Endodermal cell (in vitro differentiated cells): ENCODE measurements around the gene PTPRN2. TPM values are rescaled to one million over a fixed set of nuclear protein-coding genes. Genes with fewer than 3 reads are reported as not detected.

Experiments
- DNase-seq: peaks from one replicate; pipeline ENCODE4 v3.0.0-alpha.2; 2017
- H3K27ac ChIP-seq: 2 replicates; pipeline ENCODE4 v1.5.1; 2013; ENCODE audit warnings: mild to moderate bottlenecking, low read depth, low read length, moderate library complexity
- H3K27me3 ChIP-seq: 2 replicates; pipeline ENCODE4 v1.6.1; 2013; ENCODE audit warnings: mild to moderate bottlenecking, low read length, moderate library complexity; ENCODE audit not compliant: insufficient read depth, control insufficient read depth, poor library complexity, severe bottlenecking
- H3K36me3 ChIP-seq: 2 replicates; pipeline ENCODE4 v1.7.0; 2013; ENCODE audit warnings: mild to moderate bottlenecking, low read length, moderate library complexity; ENCODE audit not compliant: control insufficient read depth, insufficient read depth
- H3K4me1 ChIP-seq: one replicate; pipeline ENCODE4 v1.7.0; 2013; ENCODE audit warnings: low read length; ENCODE audit not compliant: control insufficient read depth, insufficient read depth
- H3K4me3 ChIP-seq: 2 replicates; pipeline ENCODE4 v1.5.1; 2013; ENCODE audit warnings: mild to moderate bottlenecking, low read length, moderate library complexity
- H3K9ac ChIP-seq: 2 replicates; pipeline ENCODE4 v1.6.1; 2013; ENCODE audit warnings: mild to moderate bottlenecking, low read length, moderate library complexity; ENCODE audit not compliant: poor library complexity, severe bottlenecking; ENCODE audit errors: extremely low read depth
- H3K9me3 ChIP-seq: 2 replicates; pipeline ENCODE4 v1.6.1; 2013; ENCODE audit warnings: mild to moderate bottlenecking, low read length, moderate library complexity; ENCODE audit not compliant: control insufficient read depth
- H3K27ac Mint-ChIP-seq: 2 replicates; pipeline ENCODE4 v1.8.0; 2020; ENCODE audit warnings: mixed read lengths
- H3K27me3 Mint-ChIP-seq: 2 replicates; pipeline ENCODE4 v1.8.0; 2021; ENCODE audit warnings: mild to moderate bottlenecking, mixed read lengths; ENCODE audit not compliant: insufficient read depth
- H3K36me3 Mint-ChIP-seq: 2 replicates; pipeline ENCODE4 v1.8.0; 2020; ENCODE audit warnings: low read depth, mixed read lengths
- H3K4me1 Mint-ChIP-seq: 2 replicates; pipeline ENCODE4 v1.8.0; 2020; ENCODE audit warnings: mixed read lengths
- H3K4me3 Mint-ChIP-seq: 2 replicates; pipeline ENCODE4 v1.8.0; 2020; ENCODE audit warnings: mild to moderate bottlenecking, moderate library complexity, mixed read lengths
- H3K9me3 Mint-ChIP-seq: 2 replicates; pipeline ENCODE4 v1.8.0; 2020; ENCODE audit warnings: mild to moderate bottlenecking, mixed read lengths
- CTCF ChIP-seq: fragments of 200-600 bp; sonication (generic); conservative IDR thresholded peaks from 2 replicates; pipeline ENCODE4 v1.5.0; 2021; ENCODE audit warnings: antibody characterized with exemption, mild to moderate bottlenecking
- WGBS, 2 experiments: methylation state at CpG; one replicate each; pipeline versions ENCODE4 v1.1.5 to v1.1.7; 2013; ENCODE audit warnings: missing lambda C conversion rate in 2 of 2, mixed read lengths in 1 of 2; ENCODE audit not compliant: insufficient coverage in 1 of 2, insufficient read length in 1 of 2; 5-methylcytosine and 5-hydroxymethylcytosine counted together
- total RNA-seq, 2 donors: library from RNA; stranded (reverse); fragmentation: NEBNext Ultra II Directional in 1 of 2; extraction: Animal tissue kit (Norgen Biotek cat#: 25700) in 1 of 2; gene quantifications; 2 replicates in 1 of 2; 3 replicates in 1 of 2; pipeline ENCODE4 v1.2.1, GENCODE V29; 2021

Gene PTPRN2
- total RNA-seq, 2 donors from 2014 or later: 0.69 to 1.2 TPM

- Histone ChIP-seq H3K27ac (no peak overlapping the region), H3K9ac (no peak overlapping the region), H3K4me1 (no peaks in the 10 kb centered on the region), H3K36me3 (no peaks in the 10 kb centered on the region), H3K27me3 (no peaks in the 10 kb centered on the region), H3K4me3 (no peak overlapping the region), H3K9me3 (peaks cover 52% of the 10 kb centered on the region)
- H3K4me1 Mint-ChIP-seq: no peaks in the 10 kb centered on the region
- no peak overlapping the region for H3K27ac Mint-ChIP-seq
- no peaks in the 10 kb centered on the region for H3K36me3 Mint-ChIP-seq
- TF ChIP-seq CTCF: no peak
- DNase-seq: no peak
- H3K27me3 Mint-ChIP-seq: peaks cover 3% of the 10 kb centered on the region
- no peak overlapping the region for H3K4me3 Mint-ChIP-seq
- WGBS, 2 experiments: 83% methylated on average over 21 to 22 of the region's 22 CpGs
- H3K9me3 Mint-ChIP-seq: no peaks in the 10 kb centered on the region
Observed at GRCh38 chr7:157668221-157668883, 919.3 kb downstream of the PTPRN2 start.

GRCh38 chr7:157667731-157668130 is 919.9 kb downstream of the PTPRN2 start:
- Mint-ChIP-seq H3K36me3 (no peaks in the 10 kb centered on the region), H3K4me1 (no peaks in the 10 kb centered on the region), H3K4me3 (no peak overlapping the region), H3K9me3 (no peaks in the 10 kb centered on the region), H3K27ac (no peak overlapping the region), H3K27me3 (peaks cover 3% of the 10 kb centered on the region)
- Histone ChIP-seq H3K27ac (no peak overlapping the region), H3K36me3 (no peaks in the 10 kb centered on the region), H3K4me3 (no peak overlapping the region), H3K27me3 (no peaks in the 10 kb centered on the region), H3K4me1 (no peaks in the 10 kb centered on the region), H3K9ac (no peak overlapping the region), H3K9me3 (peaks cover 49% of the 10 kb centered on the region)
- WGBS, 2 experiments: 84% methylated on average over 19 of the region's 19 CpGs
- no peak for DNase-seq
- TF ChIP-seq CTCF: no peak

GRCh38 chr7:157667261-157667660 is 920.4 kb downstream of the PTPRN2 start:
- no peaks in the 10 kb centered on the region for H3K9me3 Mint-ChIP-seq
- H3K36me3 ChIP-seq: no peaks in the 10 kb centered on the region
- no peak overlapping the region for H3K27ac ChIP-seq
- no peaks in the 10 kb centered on the region for H3K4me1 Mint-ChIP-seq
- no peaks in the 10 kb centered on the region for H3K36me3 Mint-ChIP-seq
- no peak overlapping the region for H3K4me3 ChIP-seq
- H3K27ac Mint-ChIP-seq: no peak overlapping the region
- no peaks in the 10 kb centered on the region for H3K4me1 ChIP-seq
- WGBS, 2 experiments: 78 to 84% methylated on average over 8 to 12 of the region's 12 CpGs
- no peak for TF ChIP-seq CTCF
- no peak overlapping the region for H3K4me3 Mint-ChIP-seq
- no peak for DNase-seq
- peaks cover 45% of the 10 kb centered on the region for H3K9me3 ChIP-seq
- H3K27me3 ChIP-seq: no peaks in the 10 kb centered on the region
- peaks cover 3% of the 10 kb centered on the region for H3K27me3 Mint-ChIP-seq
- H3K9ac ChIP-seq: no peak overlapping the region
